ENCODE results near the gene ATG4A. TPM values are rescaled to one million over a fixed set of nuclear protein-coding genes. Genes with fewer than 3 reads are reported as not detected.

Gene ATG4A
- total RNA-seq, 1 experiment from 2014 or later, result 6.4 TPM

GRCh38 chrX:108131471-108131870, 39.9 kb downstream of the ATG4A start:
- no peak for DNase-seq
- Histone ChIP-seq H3T11ph (ENCODE audit: low read length) (no peak overlapping the region), H3K23ac (ENCODE audit: insufficient read length, low read depth, low read length) (no peak overlapping the region), H2BK15ac (ENCODE audit: low read depth, low read length) (no peak overlapping the region), H3K27me3 (ENCODE audit: insufficient read depth, low read length) (no peaks in the 10 kb centered on the region; the same call in 1 of the 2 replicates), H2AK5ac (ENCODE audit: insufficient read length, low read length) (no peak overlapping the region), H4K20me1 (ENCODE audit: control insufficient read depth, insufficient read depth, insufficient read length) (no peaks in the 10 kb centered on the region), H3K4me1 (ENCODE audit: insufficient read depth, low read length) (peaks cover 7% of the 10 kb centered on the region; the same call in 1 of the 2 replicates), H2BK20ac (ENCODE audit: low read depth, low read length, poor library complexity, severe bottlenecking) (no peak overlapping the region), H3K4ac (ENCODE audit: low read depth, low read length) (no peak overlapping the region), H3K9ac (ENCODE audit: extremely low read depth, insufficient read length, low read length) (no peak overlapping the region), H3K79me2 (ENCODE audit: insufficient read depth, low read length) (no peaks in the 10 kb centered on the region), H3K9me3 (ENCODE audit: control insufficient read depth, low read depth, low read length) (no peaks in the 10 kb centered on the region), H3K79me1 (ENCODE audit: insufficient read depth, low read depth, low read length, poor library complexity, severe bottlenecking) (no peaks in the 10 kb centered on the region), H2BK120ac (ENCODE audit: low read depth, low read length, poor library complexity, severe bottlenecking) (no peak overlapping the region), H3K27ac (ENCODE audit: insufficient read length, low read depth, low read length) (no peak overlapping the region), H4K5ac (ENCODE audit: insufficient read length, low read depth, low read length) (no peak overlapping the region), H3K18ac (ENCODE audit: insufficient read length, low read depth, low read length) (no peak overlapping the region), H3K56ac (ENCODE audit: insufficient read length, low read depth, low read length) (no peak overlapping the region), H2BK5ac (ENCODE audit: insufficient read length, low read length) (no peak overlapping the region), H3K23me2 (ENCODE audit: insufficient read length, low read depth, low read length, poor library complexity, severe bottlenecking) (no peaks in the 10 kb centered on the region), H4K91ac (ENCODE audit: insufficient read length, low read depth, low read length) (no peak overlapping the region), H3K14ac (ENCODE audit: insufficient read depth, low read length) (no peak overlapping the region), H2BK12ac (ENCODE audit: insufficient read length, low read depth, low read length) (no peak overlapping the region), H2AFZ (ENCODE audit: low read length) (no peak overlapping the region), H3K4me2 (ENCODE audit: insufficient read depth, insufficient read length, low read length) (no peak overlapping the region), H4K8ac (replicated peaks; ENCODE audit: insufficient read length, low read depth, low read length) (no peak overlapping the region)
- no CpG with 5 or more reads among the region's 2 CpGs for WGBS (ENCODE audit: extremely low coverage, insufficient read length, low lambda C conversion rate)
- Mint-ChIP-seq H3K36me3 (ENCODE audit: insufficient read depth in 1 of 3, low read depth in 3 of 3) (no peaks in the 10 kb centered on the region; a peak in 2 of 7 replicates), H3K27ac (no peak overlapping the region), H3K9me3 (no peaks in the 10 kb centered on the region), H3K4me1 (peaks cover 16 to 18% of the 10 kb centered on the region in 2 experiments), H3K27me3 (ENCODE audit: low read depth) (no peaks in the 10 kb centered on the region; the same call in 1 of the 2 replicates), H3K4me3 (no peak overlapping the region)
- no peak for TF ChIP-seq CTCF (conservative IDR thresholded peaks at IDR 0.05)

All from H9 (cell line).